ENCODE measurements around the gene STK32B.

Gene STK32B

GRCh38 chr4:5020341-5020740 is 30.9 kb upstream of the STK32B start:
- no peak for DNase-seq (ENCODE audit: low spot score)
- no peak for TF ChIP-seq CTCF (IDR thresholded peaks at IDR 0.05; ENCODE audit: extremely low read depth, missing control alignments)

- TF ChIP-seq CTCF (IDR thresholded peaks at IDR 0.05; ENCODE audit: extremely low read depth, missing control alignments), result no peak
- no peak for DNase-seq (ENCODE audit: low spot score)
These were observed 29.7 kb upstream of the STK32B start for GRCh38 chr4:5021546-5021945.

GRCh38 chr4:5024673-5025072 is 26.6 kb upstream of the STK32B start:
- no peak for TF ChIP-seq CTCF (IDR thresholded peaks at IDR 0.05; ENCODE audit: extremely low read depth, missing control alignments)
- no peak for DNase-seq (ENCODE audit: low spot score)

GRCh38 chr4:5026371-5026770 is 24.9 kb upstream of the STK32B start:
- TF ChIP-seq CTCF (IDR thresholded peaks at IDR 0.05; ENCODE audit: extremely low read depth, missing control alignments), result no peak
- DNase-seq (ENCODE audit: low spot score), result no peak

- no peak for TF ChIP-seq CTCF (IDR thresholded peaks at IDR 0.05; ENCODE audit: extremely low read depth, missing control alignments)
- DNase-seq (ENCODE audit: low spot score), result no peak
These were observed 23.9 kb upstream of the STK32B start for GRCh38 chr4:5027346-5027745.

GRCh38 chr4:5028480-5028879 is 22.8 kb upstream of the STK32B start:
- TF ChIP-seq CTCF (IDR thresholded peaks at IDR 0.05; ENCODE audit: extremely low read depth, missing control alignments), result no peak
- DNase-seq (ENCODE audit: low spot score), result no peak

GRCh38 chr4:5029447-5029846 is 21.8 kb upstream of the STK32B start:
- DNase-seq (ENCODE audit: low spot score), result no peak
- TF ChIP-seq CTCF (IDR thresholded peaks at IDR 0.05; ENCODE audit: extremely low read depth, missing control alignments), result no peak
